GM18867 (cell line): ENCODE measurements around the gene APOBEC3A.
"Not testable (repeated sequence)": the region's sequence is repeated elsewhere in the genome, so short reads cannot be mapped to it uniquely, and the experiment has no call there.

Experiments used
- ATAC-seq: cut with Tn5 transposase; IDR thresholded peaks from one replicate; pipeline ENCODE4 v1.9.1; 2021; ENCODE audit warnings: mild to moderate bottlenecking, moderate library complexity; ENCODE audit not compliant: unreplicated experiment

Gene APOBEC3A

DNA sequence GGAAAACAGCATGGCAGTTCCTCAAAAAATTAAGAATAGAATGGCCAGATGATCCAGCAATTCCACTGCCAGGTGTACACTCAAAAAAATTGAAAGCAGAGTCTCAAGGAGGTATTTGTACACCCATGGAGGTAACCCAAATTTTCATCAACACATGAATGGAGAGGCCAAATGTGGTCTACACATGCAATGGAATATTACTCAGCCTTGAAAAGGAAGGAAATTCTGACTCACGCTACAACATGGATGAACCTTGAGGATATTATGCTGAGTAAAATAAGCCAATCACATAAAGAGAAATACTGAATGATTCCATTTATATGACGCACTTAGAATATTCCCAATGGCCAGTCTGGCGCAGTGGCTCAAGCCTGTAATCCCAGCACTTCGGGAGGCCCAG is 19.9 kb downstream of the APOBEC3A start:
- ATAC-seq: not testable (repeated sequence)

DNA sequence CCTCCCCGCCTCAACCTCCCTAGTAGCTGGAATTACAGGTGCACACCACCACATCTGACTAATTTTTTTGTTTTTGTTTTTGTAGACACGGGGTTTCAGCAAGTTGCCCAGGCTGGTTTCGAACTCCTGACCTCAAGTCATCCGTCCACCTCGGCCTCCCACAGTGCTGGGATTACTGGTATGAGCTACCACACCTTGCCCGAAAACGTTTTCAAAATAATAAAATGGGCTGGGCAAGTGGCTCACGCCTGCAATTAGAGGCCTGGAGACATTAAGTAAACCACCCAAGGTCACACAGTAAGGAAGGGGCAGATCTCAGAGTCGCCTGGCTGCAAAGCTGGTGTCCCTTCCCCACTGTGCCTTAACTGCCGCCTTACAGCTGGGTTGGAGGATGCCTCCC is 23.2 kb downstream of the APOBEC3A start:
- ATAC-seq: not testable (repeated sequence)

DNA sequence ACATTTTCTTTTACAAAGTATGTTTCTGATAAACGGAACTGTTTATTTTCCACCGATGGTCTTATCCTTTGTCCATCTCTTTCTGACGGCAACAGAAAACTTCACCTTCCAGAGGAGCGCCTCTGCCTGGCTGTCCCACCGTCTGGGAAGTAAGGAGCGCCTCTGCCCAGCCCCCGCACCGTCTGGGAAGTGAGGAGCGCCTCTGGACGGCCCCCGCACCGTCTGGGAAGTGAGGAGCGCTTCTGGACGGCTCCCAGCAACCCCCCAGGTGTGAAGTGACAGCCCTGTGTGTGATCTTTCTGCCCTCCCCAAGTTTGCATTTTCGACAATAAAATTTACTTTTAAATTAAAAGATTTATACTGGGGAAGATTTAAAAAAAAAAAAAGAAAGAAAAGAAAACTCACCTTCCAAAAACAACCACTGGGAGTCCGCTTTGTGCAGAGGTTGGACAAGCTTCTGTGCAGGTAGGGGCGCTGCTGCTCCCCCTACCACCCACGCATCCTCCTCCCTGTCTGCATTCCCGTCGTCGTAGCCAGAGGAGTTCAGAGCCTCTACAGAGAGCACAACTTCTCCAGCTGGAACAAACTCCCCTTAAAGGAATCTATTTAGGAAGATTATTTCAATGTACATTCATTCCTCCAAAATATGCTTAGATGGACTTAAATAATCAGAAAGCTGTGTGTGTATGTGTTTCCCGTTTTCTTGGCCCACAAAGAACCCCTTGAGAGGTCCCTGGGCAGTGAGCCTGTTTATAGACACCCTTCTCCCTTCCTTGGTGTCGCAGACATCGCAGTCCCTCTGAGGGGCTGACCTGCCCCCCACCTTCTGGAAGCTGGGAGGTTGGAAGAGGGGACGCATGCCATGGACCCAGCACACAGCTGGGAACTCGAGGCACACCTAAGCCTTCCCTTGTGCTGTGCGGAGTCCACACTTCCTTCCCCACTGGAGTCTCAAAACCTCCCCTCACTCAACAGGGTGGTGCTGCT is 23.9 kb downstream of the APOBEC3A start:
- no peak for ATAC-seq

DNA sequence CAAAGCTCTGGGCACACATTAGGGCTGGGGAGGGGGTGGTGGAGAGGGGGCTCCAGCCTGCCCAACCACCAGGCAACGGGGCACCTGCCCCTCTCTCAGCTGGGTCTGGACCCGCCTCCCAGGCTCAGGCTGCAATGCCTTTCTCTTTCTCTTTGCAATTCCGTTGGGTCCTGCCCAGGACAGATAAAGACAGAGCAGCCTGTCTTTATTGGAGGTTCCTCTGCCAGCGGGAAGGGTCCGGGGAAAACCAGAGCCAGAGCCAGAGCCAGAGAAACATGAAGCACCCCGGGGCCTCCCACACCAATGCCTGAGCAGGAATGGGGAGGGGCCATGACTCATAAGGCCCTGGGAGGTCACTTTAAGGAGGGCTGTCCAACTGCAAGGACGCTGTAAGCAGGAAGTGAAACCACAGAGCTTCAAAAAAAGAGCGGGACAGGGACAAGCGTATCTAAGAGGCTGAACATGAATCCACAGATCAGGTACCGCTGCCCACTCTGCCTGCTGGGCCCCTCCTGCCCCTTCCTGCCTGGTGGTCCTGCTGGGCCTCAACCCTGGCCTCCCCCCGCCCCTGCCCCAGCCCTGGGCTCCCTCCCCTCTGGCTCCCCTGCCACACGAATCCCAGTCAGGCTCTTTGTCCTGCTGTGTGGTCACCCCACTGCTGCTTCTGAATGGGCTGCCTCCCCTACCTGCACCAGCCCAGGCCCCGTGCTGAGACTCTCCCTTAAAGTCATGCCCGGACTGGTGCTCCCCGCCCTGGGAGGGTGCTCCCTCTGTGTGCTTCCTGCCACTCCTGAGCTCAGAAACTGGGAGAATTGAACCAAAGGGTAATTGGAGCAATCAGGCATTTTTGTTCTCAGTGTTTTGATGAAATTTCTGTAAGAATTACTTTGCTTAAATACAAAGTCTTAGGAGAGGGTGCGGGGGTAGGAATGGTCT is 24.9 kb downstream of the APOBEC3A start, which contains the start of gene APOBEC3B:
Gene APOBEC3B (plus strand): TSS at position 356 of the 936 bp plus-strand sequence. CDS start 107 bp downstream, at position 463.
- ATAC-seq: peak; percentile 53

DNA sequence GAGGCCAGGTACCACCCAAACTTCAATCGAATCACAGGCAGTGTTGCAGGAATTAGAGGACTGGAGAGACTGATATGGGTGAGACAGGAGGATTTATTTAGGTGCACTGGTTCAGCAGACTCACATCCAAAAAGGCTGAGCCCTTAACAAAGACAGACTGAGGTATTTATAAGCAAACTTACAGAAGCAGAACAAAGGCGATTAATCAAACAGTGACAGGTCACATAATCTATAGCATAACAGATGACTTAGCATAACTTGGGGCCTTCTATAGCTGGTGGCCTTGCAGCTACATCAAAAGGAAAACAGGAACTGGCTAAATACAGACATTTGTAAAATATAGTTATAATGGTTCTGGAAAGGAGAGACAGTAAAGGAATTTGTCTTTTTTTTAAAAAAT is 26.8 kb downstream of the APOBEC3A start:
- no peak for ATAC-seq

DNA sequence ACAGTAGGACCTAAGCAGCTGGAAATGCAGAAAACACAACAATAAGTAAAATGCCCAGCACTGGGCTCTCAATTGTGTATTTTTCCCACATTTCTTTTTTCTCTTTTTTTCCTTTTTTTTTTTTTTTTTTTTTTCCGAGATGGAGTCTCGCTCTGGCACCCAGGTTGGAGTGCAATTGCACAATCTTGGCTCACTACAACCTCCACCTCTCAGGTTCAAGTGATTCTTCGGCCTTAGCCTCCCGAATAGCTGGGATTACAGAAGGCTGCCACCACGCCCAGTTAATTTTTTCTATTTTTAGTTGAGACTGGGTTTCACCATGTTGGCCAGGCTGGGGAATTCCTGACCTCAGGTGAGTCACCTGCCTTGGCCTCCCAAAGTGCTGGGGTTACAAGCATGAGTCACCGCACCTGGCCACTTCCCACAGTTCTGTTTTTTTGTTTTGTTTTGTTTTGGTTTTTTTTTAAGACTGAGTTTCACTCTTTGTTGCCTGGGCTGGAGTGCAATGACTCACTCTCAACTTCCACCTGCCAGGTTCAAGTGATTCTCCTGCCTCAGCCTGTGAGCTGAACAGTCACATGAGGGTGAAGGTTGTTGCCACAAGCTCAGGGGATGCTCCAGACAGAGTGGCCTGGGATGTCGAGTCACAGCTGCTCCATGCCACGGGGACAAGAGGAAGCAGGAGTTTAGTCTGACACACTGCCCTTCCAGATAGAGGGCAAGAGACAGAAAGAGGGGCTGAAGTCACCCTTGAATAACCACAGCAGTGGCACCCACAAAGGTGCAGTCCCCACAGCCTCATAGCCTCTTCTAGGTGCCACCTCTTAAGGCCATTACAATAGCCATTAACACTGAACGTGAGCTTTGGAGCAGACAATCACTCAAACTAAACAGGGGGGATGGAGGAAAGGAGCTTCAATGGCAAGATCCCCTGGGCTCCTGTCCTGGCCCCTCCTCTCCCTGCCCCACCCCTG is 27.7 kb downstream of the APOBEC3A start:
- peak; percentile 64 for ATAC-seq

DNA sequence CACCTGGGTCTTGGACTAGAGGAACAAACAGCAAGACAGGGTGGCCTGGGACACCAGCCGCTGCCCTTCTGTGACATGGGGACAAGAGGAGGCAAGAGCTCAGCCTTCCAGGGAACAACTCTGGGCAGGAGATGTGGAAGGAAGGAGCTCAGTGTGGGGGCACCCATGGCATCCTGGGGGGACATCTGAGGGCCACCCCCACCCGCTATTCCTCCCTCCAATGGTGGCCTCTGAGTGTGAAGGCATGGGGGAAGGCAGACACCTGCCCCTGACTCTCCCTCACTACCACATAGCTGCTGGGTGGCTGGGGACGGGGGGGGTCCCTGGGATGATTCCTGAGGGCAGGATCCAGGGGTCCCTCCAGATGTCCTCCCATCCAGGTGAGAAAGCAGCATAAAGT is 29.2 kb downstream of the APOBEC3A start:
- ATAC-seq: no peak

DNA sequence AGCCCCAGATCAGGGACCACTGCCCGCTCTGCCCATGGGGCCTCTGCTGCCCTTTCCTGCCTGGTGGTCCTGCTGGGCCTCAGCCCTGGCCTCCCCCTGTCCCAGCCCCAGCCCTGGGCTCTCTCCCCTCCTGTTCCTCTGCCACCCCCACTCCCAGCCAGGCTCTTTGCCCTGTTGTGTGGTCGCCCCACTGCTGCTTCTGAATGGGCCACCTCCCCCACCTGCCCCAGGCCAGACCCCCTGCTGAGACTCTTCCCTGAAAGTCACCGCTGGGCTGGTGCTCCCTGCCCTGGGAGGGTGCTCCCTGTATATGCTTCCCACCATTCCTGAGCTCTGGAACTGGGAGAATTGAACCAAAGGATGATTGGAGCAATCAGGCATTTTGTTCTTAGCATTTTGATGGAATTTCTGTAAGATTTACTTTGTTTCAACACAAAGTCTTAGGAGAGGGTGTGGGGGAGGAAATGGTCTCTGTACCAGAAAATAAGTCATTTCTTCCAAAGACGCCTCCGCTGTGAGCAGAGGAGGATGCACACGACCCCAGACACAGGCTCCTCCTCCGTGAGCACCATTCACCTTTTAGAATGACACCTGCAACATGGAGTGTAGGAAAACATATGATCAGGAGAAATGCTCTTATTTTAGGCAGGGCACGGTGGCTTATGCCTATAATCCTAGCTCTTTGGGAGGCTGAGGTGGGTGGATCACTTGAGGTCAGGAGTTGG is 29.9 kb downstream of the APOBEC3A start:
- no peak for ATAC-seq

DNA sequence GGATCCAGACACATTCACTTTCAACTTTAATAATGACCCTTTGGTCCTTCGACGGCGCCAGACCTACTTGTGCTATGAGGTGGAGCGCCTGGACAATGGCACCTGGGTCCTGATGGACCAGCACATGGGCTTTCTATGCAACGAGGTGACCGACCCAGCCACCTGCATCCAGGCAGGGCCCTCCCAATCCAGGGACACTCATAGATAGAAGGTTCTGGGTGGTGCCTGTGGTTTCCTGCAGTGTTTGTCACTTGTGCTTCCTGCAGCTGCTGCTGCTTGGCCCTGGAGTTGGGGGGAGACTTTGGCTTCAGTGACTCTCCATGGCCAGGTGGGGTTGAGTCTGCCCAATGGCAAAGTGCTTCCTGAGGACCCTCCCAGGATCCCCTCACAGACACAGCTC is 32.1 kb downstream of the APOBEC3A start:
- no peak for ATAC-seq

DNA sequence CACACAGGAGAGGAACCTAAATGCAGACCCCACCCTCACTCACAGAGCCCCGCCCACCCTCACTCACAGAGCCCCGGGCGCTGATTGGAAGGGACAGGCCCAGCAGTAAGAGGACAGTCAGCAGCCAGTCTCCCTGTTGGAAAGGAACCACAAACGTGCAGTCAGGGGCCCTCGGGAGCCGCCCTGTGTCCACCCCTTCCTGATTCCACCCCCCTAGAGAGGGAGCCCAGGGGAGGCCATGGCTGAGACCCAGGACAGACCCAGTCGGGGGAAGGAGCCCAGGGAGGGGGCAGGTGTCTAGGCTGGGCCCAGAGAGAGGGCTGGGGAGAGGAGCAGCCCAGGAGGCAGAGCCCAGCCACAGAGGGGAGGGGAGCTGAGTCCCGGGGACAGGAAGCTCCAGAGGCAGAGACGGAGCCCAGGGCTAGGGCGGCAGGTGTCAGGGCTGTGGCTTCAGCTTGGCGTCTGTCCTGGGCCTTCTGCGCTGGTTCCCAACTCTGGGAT is 35.5 kb downstream of the APOBEC3A start:
- ATAC-seq: not testable (repeated sequence)

DNA sequence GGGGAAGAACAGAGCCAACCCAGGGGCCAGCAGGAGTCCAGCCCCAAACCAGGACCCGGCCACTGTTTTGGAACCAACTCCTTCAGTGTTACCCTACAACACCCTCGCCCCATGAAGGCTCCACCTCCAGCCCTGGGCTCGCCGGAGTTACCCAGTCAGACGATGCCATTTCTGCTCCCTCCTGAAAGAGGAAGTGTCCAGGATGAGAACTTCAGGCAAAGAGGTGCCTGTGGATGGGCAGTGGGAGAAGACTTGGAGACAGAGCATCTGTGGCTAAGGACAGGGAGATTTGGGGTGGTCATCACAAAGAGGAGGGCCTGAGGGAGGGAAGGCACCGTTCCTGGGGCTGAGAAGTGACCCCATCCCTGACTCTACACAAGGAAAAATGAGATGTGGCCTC is 38.7 kb downstream of the APOBEC3A start:
- ATAC-seq: no peak

DNA sequence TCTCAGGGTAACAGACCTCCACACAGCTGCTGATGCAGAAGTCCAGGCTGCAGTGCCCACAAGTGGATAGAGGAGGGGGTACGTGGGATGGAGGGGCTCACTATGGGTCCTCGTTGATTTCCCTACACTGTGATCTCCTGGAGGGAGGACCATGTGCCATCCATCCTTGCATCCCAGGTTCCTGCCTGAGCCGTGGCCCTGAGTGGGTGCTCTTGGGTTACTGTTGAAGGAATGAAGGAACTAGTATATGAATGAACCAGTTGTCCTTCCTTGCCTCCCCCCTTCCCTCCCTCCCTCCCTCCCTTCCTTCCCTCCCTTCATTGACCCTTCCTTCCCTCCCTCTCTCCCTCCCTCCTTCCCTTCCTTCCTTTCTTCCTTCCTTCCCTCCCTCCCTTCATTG is 40.1 kb downstream of the APOBEC3A start:
- ATAC-seq: no peak

DNA sequence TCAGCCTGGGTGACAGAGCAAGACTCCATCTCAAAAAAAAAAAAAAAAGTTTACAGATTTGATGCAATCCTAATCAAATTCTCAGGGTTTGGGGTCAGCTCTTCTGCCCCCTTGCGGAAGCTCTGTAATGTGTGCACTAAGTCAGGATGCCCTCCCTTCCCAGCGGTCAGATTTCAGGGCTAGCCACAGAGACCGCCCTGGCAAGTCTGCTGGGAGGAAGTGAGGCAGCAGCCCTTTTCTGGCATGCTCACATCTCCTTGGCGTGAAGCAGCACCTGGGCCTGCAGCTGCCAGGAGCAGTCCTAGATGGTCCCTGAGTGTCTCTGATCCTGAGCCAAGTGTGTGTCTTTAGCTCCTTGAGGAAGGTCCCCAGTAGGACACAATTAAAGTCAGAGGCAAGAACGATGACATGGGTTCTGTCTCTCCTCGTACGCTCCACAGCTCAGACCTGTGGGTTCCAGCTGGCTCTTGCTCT is 45.8 kb downstream of the APOBEC3A start:
- ATAC-seq: peak; percentile 63

DNA sequence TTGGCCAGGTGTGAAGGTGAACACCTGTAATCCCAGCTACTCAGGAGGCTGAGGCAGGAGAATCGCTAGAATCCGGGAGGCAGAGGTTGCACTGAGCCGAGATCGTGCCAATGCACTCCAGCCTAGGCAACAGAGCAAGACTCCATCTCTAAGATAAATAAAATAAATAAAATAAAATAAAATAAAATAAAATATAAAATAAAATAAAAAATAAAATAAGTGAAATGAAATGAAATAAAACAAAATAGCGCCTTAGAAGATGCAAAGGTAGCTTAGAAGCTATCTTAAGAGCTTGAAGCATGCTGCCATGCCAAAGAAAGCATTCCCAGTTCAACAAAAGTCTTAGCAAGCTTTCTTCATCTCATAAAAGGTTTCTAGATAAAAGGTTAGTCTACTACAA is 49.8 kb downstream of the APOBEC3A start:
- no peak for ATAC-seq

DNA sequence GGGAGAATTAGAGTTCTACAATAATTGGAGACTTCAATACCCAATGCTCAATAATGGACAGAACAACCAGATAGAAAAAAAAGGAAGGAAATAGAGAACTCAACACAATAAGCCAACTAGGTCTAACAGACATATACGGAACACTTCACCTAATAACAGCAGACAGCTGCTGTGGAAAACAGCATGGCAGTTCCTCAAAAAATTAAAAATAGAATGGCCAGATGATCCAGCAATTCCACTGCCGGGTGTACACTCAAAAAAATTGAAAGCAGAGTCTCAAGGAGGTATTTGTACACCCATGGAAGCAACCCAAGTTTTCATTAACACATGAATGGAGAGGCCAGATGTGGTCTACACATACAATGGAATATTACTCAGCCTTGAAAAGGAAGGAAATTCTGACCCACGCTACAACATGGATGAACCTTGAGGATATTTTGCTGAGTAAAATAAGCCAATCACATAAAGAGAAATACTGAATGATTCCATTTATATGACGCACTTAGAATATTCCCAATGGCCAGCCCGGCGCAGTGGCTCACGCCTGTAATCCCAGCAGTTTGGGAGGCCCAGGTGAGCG is 51.0 kb downstream of the APOBEC3A start:
- ATAC-seq: not testable (repeated sequence)

DNA sequence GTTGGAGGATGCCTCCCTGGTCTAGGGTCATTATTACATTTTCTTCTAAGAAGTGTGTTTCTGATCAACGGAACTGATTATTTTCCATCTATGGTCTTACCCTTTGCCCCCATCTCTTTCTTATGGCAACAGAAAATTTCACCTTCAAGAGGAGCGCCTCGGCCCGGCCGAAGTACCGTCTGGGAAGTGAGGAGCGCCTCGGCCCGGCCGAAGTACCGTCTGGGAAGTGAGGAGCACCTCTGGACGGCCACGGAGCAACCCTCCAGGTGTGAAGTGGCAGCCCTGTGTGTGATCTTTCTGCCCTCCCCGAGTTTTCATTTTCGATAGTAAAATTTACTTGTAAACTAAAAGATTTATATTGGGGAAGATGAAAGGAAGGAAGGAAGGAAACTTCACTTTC is 53.5 kb downstream of the APOBEC3A start:
- no peak for ATAC-seq
